HepG2 (cell line): ENCODE data around the gene SAPCD1. TPM values are rescaled to one million over a fixed set of nuclear protein-coding genes. Genes with fewer than 3 reads are reported as not detected.

Experiments used
- ATF2 ChIP-seq: sonication (generic); formaldehyde crosslinking; IDR thresholded peaks from 2 replicates; pipeline ENCODE4 v1.4.0; 2020; ENCODE audit warnings: missing genetic modification reagents
- FIP1L1 ChIP-seq: fragments of 200-400 bp; formaldehyde crosslinking; IDR thresholded peaks from 2 replicates; pipeline ENCODE4 v1.6.1; 2018; ENCODE audit warnings: low read depth, mild to moderate bottlenecking, low read length, moderate library complexity, borderline replicate concordance; ENCODE audit not compliant: insufficient read depth
- FOSL2 ChIP-seq: sonication (generic); formaldehyde crosslinking; IDR thresholded peaks from 2 replicates; pipeline ENCODE4 v1.4.0; 2020; ENCODE audit warnings: missing genetic modification reagents
- NCOA5 ChIP-seq: sonication (generic); formaldehyde crosslinking; IDR thresholded peaks from 2 replicates; pipeline ENCODE4 v1.4.0; 2020; ENCODE audit warnings: missing genetic modification reagents
- PAXIP1 ChIP-seq: sonication (generic); formaldehyde crosslinking; conservative IDR thresholded peaks from 2 replicates; pipeline ENCODE4 v1.4.0; 2020; ENCODE audit warnings: mild to moderate bottlenecking, missing genetic modification reagents, moderate library complexity
- POLR2AphosphoS2 ChIP-seq: IDR thresholded peaks from 2 replicates; pipeline ENCODE4 v1.6.1; 2011; ENCODE audit warnings: low read depth, low read length, improper control_type of control experiment
- ZBTB3 ChIP-seq: sonication (generic); formaldehyde crosslinking; IDR thresholded peaks from 2 replicates; pipeline ENCODE4 v1.4.0; 2020; ENCODE audit warnings: low read depth, mild to moderate bottlenecking, moderate library complexity, missing genetic modification reagents, borderline replicate concordance
- ZNF224 ChIP-seq: sonication (generic); formaldehyde crosslinking; IDR thresholded peaks from 2 replicates; pipeline ENCODE4 v1.5.0; 2020; ENCODE audit warnings: mild to moderate bottlenecking, missing genetic modification reagents
- ZNF501 ChIP-seq: sonication (generic); formaldehyde crosslinking; IDR thresholded peaks from 2 replicates; pipeline ENCODE4 v1.5.1; 2020; ENCODE audit warnings: mild to moderate bottlenecking, moderate library complexity, missing genetic modification reagents
- ZNF615 ChIP-seq: sonication (generic); formaldehyde crosslinking; IDR thresholded peaks from 2 replicates; pipeline ENCODE4 v1.5.0; 2020; ENCODE audit warnings: mild to moderate bottlenecking, missing genetic modification reagents, borderline replicate concordance
- ZNF619 ChIP-seq: sonication (generic); formaldehyde crosslinking; IDR thresholded peaks from 2 replicates; pipeline ENCODE4 v1.4.0; 2020; ENCODE audit warnings: mild to moderate bottlenecking, missing genetic modification reagents
- ZNF646 ChIP-seq: sonication (generic); formaldehyde crosslinking; IDR thresholded peaks from 2 replicates; pipeline ENCODE4 v1.9.0; 2021; ENCODE audit warnings: mild to moderate bottlenecking, missing genetic modification reagents
- ZNF816 ChIP-seq: sonication (generic); formaldehyde crosslinking; IDR thresholded peaks from 2 replicates; pipeline ENCODE4 v1.8.0; 2022; ENCODE audit warnings: missing genetic modification reagents, mild to moderate bottlenecking, borderline replicate concordance
- polyA plus RNA-seq, 8 experiments: library from polyadenylated mRNA; depleted of rRNA in 3 of 8; stranded (reverse) in 7 of 8; unstranded in 1 of 8; fragments of >200 nt; fragmentation: Illumina TruSeq in 4 of 8; extraction: Trizol in 4 of 8; gene quantifications; 2 replicates each; pipeline versions ENCODE4 v1.2.1 to v1.2.3, GENCODE V29; 2011 to 2016; ENCODE audit warnings: low read depth in 4 of 8, missing spikeins in 1 of 8, mixed read lengths in 1 of 8; ENCODE audit not compliant: insufficient read depth in 1 of 8
- total RNA-seq, 5 experiments: library from RNA; depleted of rRNA; stranded (reverse); fragments of >200 nt; fragmentation: Illumina TruSeq; extraction: Trizol; gene quantifications; 2 replicates each; pipeline ENCODE4 v1.2.3, GENCODE V29; 2016; ENCODE audit warnings: low read depth in 1 of 5
- TF ChIP-seq, protein P1 (sequence below): sonication (generic); formaldehyde crosslinking; IDR thresholded peaks from 2 replicates; pipeline ENCODE4 v1.4.0; 2020; ENCODE audit warnings: missing genetic modification reagents; ENCODE audit errors: not compliant biosample characterization

SAPCD1 gene
- total and polyA plus RNA-seq, 2 of the 13 experiments (the other 11 are each of a cell fraction or from before 2014, with no cell fraction given): 2.5 to 3.9 TPM

GRCh38 chr6:31739639-31740396, 22.6 kb upstream of the SAPCD1 start, which contains the start of gene MSH5 (continued):
- TF ChIP-seq PAXIP1 (peak; percentile 95), ZBTB3 (CRISPR knock-in tag) (peak; percentile 82; the same call in 1 of the 2 replicates), ZNF501 (CRISPR knock-in tag) (peak; percentile 88), ZNF646 (CRISPR knock-in tag) (peak; percentile 22; the same call in 1 of the 2 replicates), NCOA5 (CRISPR knock-in tag) (no peak), FIP1L1 (0 out of 2 replicates have a peak, but pooled peaks have one; percentile 34), ZNF816 (CRISPR knock-in tag) (peak; percentile 100), FOSL2 (CRISPR knock-in tag) (peak; percentile 39), ZNF615 (CRISPR knock-in tag) (peak; percentile 33), ZNF224 (CRISPR knock-in tag) (peak; percentile 97; the same call in 1 of the 2 replicates), ATF2 (CRISPR knock-in tag) (peak; percentile 79; the same call in 1 of the 2 replicates), POLR2AphosphoS2 (no peak), ZNF619 (CRISPR knock-in tag) (peak; percentile 60)
- TF ChIP-seq, protein P1, sequence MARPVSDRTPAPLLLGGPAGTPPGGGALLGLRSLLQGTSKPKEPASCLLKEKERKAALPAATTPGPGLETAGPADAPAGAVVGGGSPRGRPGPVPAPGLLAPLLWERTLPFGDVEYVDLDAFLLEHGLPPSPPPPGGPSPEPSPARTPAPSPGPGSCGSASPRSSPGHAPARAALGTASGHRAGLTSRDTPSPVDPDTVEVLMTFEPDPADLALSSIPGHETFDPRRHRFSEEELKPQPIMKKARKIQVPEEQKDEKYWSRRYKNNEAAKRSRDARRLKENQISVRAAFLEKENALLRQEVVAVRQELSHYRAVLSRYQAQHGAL: peak; percentile 94
